GM18499 (cell line): ENCODE measurements around the gene LRRN1.

Experiments
- ATAC-seq: cut with Tn5 transposase; IDR thresholded peaks from one replicate; pipeline ENCODE4 v1.9.1; 2021; ENCODE audit warnings: moderate number of reproducible peaks; ENCODE audit not compliant: insufficient read depth, unreplicated experiment

The LRRN1 gene

GRCh38 chr3:3799173-3800079, at the start of gene LRRN1:
TSS of gene LRRN1 (plus strand) at chr3:3799431. CDS start at chr3:3844642, 45,211 bp downstream.
- ATAC-seq: no peak

- no peak for ATAC-seq
These were observed 45.8 kb upstream of the LRRN1 start for GRCh38 chr3:3753416-3753815.

GRCh38 chr3:3765661-3766060, 33.6 kb upstream of the LRRN1 start:
- ATAC-seq: no peak

- no peak for ATAC-seq
These were observed 33.1 kb upstream of the LRRN1 start for GRCh38 chr3:3766140-3766539.

- ATAC-seq: no peak
These were observed 28.1 kb upstream of the LRRN1 start for GRCh38 chr3:3771094-3771493.

- no peak for ATAC-seq
These were observed 27.7 kb upstream of the LRRN1 start for GRCh38 chr3:3771567-3771966.

- no peak for ATAC-seq
These were observed 26.9 kb upstream of the LRRN1 start for GRCh38 chr3:3772338-3772737.

GRCh38 chr3:3772920-3773319, 26.3 kb upstream of the LRRN1 start:
- no peak for ATAC-seq

- ATAC-seq: no peak
These were observed 22.6 kb upstream of the LRRN1 start for GRCh38 chr3:3776607-3777006.

GRCh38 chr3:3778216-3778615, 21.0 kb upstream of the LRRN1 start:
- ATAC-seq: no peak

- no peak for ATAC-seq
These were observed 20.5 kb upstream of the LRRN1 start for GRCh38 chr3:3778641-3779270.

- no peak for ATAC-seq
These were observed 16.8 kb upstream of the LRRN1 start for GRCh38 chr3:3782457-3782856.

GRCh38 chr3:3783210-3783609, 16.0 kb upstream of the LRRN1 start:
- no peak for ATAC-seq

GRCh38 chr3:3783696-3784095, 15.5 kb upstream of the LRRN1 start:
- no peak for ATAC-seq

GRCh38 chr3:3792391-3792790, 6.8 kb upstream of the LRRN1 start:
- ATAC-seq: no peak

- no peak for ATAC-seq
These were observed 559 bp upstream of the LRRN1 start for GRCh38 chr3:3798631-3799113.

GRCh38 chr3:3800080-3800455, 837 bp downstream of the LRRN1 start:
- ATAC-seq: no peak

GRCh38 chr3:3800685-3801493, 1.7 kb downstream of the LRRN1 start:
- ATAC-seq: no peak

GRCh38 chr3:3801494-3801841, 2.2 kb downstream of the LRRN1 start:
- no peak for ATAC-seq

- no peak for ATAC-seq
These were observed 2.8 kb downstream of the LRRN1 start for GRCh38 chr3:3802046-3802445.

- no peak for ATAC-seq
These were observed 5.3 kb downstream of the LRRN1 start for GRCh38 chr3:3804560-3804959.
